Measurements from ENCODE around the gene CNRIP1.

DNA sequence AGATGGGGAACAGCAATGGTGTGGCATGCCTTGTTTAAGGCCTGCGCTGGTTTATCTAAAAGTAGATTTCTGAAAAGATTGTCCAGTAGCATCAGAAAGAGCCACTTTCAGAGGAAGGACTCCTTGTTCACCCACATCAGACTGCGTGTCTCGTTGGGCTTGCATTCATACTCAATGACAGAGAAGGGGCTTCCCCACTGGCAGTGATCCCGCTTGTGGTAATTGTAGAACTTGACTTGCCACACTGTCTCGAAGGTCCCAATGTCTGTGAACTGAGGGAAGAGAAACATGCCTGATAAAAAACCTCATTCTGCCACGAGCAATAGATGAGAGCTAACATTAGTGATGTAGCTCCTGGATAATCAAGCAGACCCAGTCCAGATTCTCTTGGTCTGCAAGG is 26.0 kb downstream of the CNRIP1 start:
- TF ChIP-seq, protein P1, sequence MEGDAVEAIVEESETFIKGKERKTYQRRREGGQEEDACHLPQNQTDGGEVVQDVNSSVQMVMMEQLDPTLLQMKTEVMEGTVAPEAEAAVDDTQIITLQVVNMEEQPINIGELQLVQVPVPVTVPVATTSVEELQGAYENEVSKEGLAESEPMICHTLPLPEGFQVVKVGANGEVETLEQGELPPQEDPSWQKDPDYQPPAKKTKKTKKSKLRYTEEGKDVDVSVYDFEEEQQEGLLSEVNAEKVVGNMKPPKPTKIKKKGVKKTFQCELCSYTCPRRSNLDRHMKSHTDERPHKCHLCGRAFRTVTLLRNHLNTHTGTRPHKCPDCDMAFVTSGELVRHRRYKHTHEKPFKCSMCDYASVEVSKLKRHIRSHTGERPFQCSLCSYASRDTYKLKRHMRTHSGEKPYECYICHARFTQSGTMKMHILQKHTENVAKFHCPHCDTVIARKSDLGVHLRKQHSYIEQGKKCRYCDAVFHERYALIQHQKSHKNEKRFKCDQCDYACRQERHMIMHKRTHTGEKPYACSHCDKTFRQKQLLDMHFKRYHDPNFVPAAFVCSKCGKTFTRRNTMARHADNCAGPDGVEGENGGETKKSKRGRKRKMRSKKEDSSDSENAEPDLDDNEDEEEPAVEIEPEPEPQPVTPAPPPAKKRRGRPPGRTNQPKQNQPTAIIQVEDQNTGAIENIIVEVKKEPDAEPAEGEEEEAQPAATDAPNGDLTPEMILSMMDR (optimal IDR thresholded peaks at IDR 0.05 in 1 of 3, IDR thresholded peaks at IDR 0.05 in 1 of 3, conservative IDR thresholded peaks at IDR 0.05 in 1 of 3; ENCODE audit: extremely low read depth in 1 of 3, insufficient read depth in 2 of 3, low read length in 3 of 3), result no peak
- TF ChIP-seq EZH2 (IDR thresholded peaks at IDR 0.05; ENCODE audit: low read length), result no peak
